Activated T-cell treated with anti-CD3 and anti-CD28 coated beads, Interleukin-2, amount 50 U/mL, for 1 hour (primary cell): ENCODE results near the gene ZMYM4.
"Not testable (repeated sequence)": the region's sequence is repeated elsewhere in the genome, so short reads cannot be mapped to it uniquely, and the experiment has no call there.

Source experiments
- DNase-seq: peaks from one replicate; pipeline ENCODE4 v3.0.0-alpha.2; 2020

Gene ZMYM4

GRCh38 chr1:35331618-35332017, 63.1 kb downstream of the ZMYM4 start:
- not testable (repeated sequence) for DNase-seq

- no peak for DNase-seq
Observed at GRCh38 chr1:35334485-35334884, 66.0 kb downstream of the ZMYM4 start.

- no peak for DNase-seq
Observed at GRCh38 chr1:35340519-35340918, 72.0 kb downstream of the ZMYM4 start.

- DNase-seq: no peak
Observed at GRCh38 chr1:35345439-35345981, 77.0 kb downstream of the ZMYM4 start.

DNA sequence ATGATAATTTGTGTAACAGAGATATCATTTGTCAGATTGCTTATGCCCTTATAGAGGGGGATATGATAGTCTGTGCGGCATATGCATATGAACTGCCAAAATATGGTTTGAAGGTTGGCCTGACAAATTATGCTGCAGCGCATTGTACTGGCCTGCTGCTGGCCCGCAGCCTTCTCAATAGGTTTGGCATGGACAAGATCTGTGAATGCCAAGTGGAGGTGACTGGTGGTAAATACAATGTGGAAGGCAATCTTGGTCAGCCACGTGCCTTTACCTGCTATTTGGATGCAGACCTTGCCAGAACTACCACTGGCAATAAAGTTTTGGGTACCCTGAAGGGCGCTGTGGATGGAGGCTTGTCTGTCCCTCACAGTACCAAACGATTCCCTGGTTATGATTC, 82.4 kb downstream of the ZMYM4 start:
- no peak for DNase-seq

DNA sequence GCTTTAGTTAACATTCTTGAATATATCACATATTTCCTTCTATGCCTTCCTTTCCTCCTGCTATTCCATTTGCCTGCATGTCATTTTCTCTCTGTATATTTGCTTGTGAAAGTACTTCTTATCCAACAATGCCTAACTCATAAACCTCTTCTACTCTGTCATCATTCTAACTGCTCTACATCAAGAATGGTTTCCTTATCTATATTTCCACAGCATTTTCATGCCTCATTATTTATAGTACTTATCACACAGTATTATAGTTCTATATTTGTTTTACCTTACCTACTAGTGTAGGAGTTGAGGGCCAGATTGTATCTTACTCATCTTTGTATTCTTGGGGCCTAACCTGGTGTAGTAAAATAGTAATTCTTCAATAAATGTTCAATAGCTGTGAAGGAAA, 91.5 kb downstream of the ZMYM4 start:
- DNase-seq: no peak

DNA sequence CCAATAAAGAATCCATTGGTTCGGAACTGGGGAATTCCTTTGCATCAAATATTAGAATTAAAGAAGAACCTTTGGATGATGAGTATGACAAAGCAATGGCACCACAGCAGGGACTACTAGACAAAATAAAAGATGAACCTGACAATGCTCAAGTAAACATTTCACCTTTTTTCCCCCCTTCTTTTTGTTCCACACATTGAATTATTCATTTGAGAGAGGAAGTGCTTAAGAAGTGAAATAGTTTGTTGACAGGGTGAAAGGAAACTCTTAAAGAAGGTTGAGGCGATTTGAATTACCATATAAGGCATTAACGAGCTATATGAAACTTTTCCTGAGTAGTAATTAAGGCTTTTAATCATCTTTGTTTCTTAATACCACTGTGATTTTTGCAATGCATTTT, 93.1 kb downstream of the ZMYM4 start:
- DNase-seq: no peak

- no peak for DNase-seq
Observed at GRCh38 chr1:35364741-35365140, 96.2 kb downstream of the ZMYM4 start.

DNA sequence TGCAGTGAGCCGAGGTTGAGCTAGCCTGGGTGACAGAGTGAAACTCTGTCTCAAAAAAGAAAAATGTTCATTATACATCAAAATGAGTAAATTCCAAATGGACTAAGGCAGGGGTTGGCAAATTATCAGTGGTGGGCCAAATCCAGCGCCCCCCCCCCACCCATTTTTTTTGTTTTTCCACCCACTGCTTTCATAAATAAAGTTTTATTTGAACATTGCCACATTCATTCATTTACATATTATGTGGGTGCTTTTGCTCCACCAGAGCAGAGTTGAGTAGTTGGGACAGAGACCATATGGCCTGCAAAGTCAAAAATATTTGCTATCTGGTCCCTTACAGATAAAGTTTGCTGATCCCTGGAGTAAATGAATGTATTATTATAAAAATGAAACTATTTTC, 99.4 kb downstream of the ZMYM4 start:
- no peak for DNase-seq

GRCh38 chr1:35369922-35370671, 101.6 kb downstream of the ZMYM4 start:
- DNase-seq: no peak

DNA sequence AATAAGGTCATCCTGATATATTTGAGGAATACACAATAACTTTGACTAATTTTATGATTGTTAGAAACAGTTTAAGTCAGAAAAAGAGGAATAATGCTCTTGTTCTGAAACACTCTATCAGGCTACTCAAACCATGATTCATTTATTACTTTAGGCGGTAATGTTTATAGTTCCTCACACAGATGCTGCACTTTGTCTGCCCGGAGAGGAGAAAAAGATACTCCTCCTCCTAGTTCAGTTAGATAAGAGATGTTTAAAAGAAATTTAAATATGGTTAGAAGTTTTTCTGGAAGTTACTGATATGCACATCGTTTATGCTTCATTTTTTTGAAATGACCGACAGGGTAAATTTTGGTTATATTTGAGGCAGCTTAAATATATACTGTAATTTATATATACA, 103.0 kb downstream of the ZMYM4 start:
- no peak for DNase-seq

- no peak for DNase-seq
Observed at GRCh38 chr1:35377555-35377954, 109.0 kb downstream of the ZMYM4 start.

DNA sequence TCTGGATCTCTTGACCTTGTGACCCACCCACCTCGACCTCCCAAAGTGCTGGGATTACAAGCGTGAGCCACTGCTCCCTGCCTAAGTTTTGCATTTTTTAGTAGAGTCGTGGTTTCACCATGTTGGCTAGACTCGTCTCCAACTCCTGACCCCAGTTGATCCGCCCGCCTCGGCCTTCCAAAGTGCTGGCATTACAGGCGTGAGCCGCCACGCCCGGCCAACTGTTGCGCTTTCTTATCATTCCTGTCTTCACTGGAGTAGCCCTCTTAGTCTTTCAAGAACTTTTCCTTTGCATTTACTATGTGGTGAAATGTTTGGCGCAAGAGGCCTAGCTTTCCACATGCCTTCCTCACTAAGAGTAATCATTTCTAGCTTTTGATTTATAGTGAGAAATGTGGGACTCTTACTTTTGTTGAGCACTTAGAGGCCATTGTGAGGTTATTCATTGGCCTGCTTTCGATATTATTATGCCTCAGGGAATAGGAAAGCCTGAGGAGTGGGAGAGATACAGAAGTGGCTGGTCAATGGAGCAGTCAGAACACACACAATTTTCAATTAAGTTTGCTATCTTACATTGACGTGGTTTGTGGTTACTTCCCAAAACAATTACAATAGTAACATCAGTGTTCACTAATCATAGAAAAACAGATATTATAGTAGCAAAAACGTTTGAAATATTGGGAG, 111.0 kb downstream of the ZMYM4 start:
- no peak for DNase-seq

- not testable (repeated sequence) for DNase-seq
Observed at GRCh38 chr1:35380111-35380510, 111.6 kb downstream of the ZMYM4 start.

DNA sequence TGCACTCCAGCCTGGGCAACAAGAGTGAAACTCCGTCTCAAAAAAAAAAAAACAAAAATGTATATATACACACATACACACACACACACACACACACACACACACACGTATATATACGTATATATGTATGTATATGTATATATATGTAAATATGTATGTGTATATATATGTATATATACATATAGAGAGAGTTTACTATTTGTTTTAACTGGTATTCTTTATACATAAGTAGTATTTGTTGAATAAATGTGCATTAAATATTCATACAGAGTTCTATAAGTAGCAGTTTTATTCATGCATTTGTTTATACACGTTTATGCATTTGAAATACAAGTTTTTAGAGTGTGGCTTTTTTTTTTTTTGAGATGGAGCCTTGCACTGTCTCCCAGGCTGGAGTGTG, 113.6 kb downstream of the ZMYM4 start:
- DNase-seq: no peak

DNA sequence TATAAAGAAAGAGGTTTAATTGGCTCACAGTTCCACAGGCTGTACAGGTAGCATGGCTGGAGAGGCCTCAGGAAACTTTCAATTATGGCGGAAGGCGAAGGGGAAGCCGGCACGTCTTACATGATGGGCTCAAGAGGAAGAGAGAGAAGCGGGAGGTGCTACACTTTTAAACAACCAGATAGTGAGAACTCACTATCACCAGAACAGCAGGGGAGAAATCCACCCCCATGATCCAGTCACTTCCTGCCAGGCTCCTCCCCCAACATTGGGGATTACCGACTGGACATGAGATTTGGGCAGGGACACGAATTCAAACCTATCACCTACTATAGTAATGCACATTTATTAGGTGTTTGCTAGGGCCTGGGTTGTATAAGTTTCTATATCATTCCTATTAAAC, 117.8 kb downstream of the ZMYM4 start:
- DNase-seq: no peak

GRCh38 chr1:35386959-35387358, 118.5 kb downstream of the ZMYM4 start:
- no peak for DNase-seq

GRCh38 chr1:35390600-35391494, 122.3 kb downstream of the ZMYM4 start:
- DNase-seq: no peak

GRCh38 chr1:35394386-35394785, 125.9 kb downstream of the ZMYM4 start:
- no peak for DNase-seq

- no peak for DNase-seq
Observed at GRCh38 chr1:35398739-35399138, 130.2 kb downstream of the ZMYM4 start.

DNA sequence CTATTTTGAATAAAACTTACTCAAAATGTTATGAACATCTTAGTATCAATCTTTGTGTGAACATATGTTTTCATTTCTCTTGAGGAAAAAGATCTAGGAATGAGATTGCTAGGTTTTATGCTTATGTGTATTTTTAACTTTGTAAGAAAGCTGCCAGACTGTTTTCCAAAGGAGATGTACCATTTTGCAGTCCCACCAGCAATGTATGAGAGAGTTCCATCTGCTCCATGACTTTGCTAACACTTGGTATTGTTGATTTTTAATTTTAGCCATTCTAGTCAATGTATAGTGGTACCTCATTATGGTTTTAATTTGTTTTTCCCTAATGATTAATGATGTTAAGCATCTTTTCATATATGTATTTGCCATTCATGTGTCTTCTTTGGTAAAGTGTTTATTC, 132.5 kb downstream of the ZMYM4 start:
- no peak for DNase-seq

- no peak for DNase-seq
Observed at GRCh38 chr1:35406103-35406502, 137.6 kb downstream of the ZMYM4 start.

GRCh38 chr1:35407743-35408142, 139.2 kb downstream of the ZMYM4 start:
- DNase-seq: no peak
